Liver (tissue), 9 donors: ENCODE results near the gene WAC. TPM values are rescaled to one million over a fixed set of nuclear protein-coding genes. Genes with fewer than 3 reads are reported as not detected.

Source experiments
- DNase-seq: peaks from one replicate; pipeline ENCODE4 v3.0.0-alpha.2; 2017; ENCODE audit warnings: low spot score
- H3K27ac ChIP-seq, 2 donors: one replicate each; pipeline ENCODE4 v1.7.0; 2013; ENCODE audit warnings: inconsistent platforms in 2 of 2, low read length in 2 of 2, control low read depth in 1 of 2, low read depth in 1 of 2, mild to moderate bottlenecking in 1 of 2
- H3K27me3 ChIP-seq, 4 donors: one replicate each; pipeline versions ENCODE4 v1.6.1 to v1.7.0; 2013; ENCODE audit warnings: low read length in 3 of 4, inconsistent platforms in 1 of 4, mild to moderate bottlenecking in 1 of 4, moderate library complexity in 1 of 4; ENCODE audit not compliant: control insufficient read depth in 4 of 4, insufficient read depth in 4 of 4
- H3K36me3 ChIP-seq, 4 donors: one replicate each; pipeline versions ENCODE4 v1.6.1 to v1.7.0; 2013; ENCODE audit warnings: low read length in 3 of 4, mild to moderate bottlenecking in 3 of 4, low read depth in 1 of 4, moderate library complexity in 1 of 4; ENCODE audit not compliant: control insufficient read depth in 4 of 4, insufficient read depth in 3 of 4
- H3K4me1 ChIP-seq, 4 donors: one replicate each; pipeline versions ENCODE4 v1.6.1 to v1.7.0; 2013; ENCODE audit warnings: low read length in 3 of 4, mild to moderate bottlenecking in 3 of 4, moderate library complexity in 1 of 4; ENCODE audit not compliant: control insufficient read depth in 4 of 4, insufficient read depth in 4 of 4
- H3K4me3 ChIP-seq, 3 donors: one replicate each; pipeline versions ENCODE4 v1.6.1 to v1.7.0; 2013; ENCODE audit warnings: low read length in 3 of 3, control low read depth in 1 of 3, low read depth in 1 of 3, mild to moderate bottlenecking in 1 of 3
- H3K9ac ChIP-seq, 2 donors: one replicate each; pipeline ENCODE4 v1.7.0; 2013; ENCODE audit warnings: low read length in 2 of 2, mild to moderate bottlenecking in 2 of 2, moderate library complexity in 2 of 2, control low read depth in 1 of 2, low read depth in 1 of 2
- H3K9me3 ChIP-seq, 4 donors: one replicate each; pipeline versions ENCODE4 v1.6.1 to v1.7.0; 2013; ENCODE audit warnings: low read length in 3 of 4; ENCODE audit not compliant: control insufficient read depth in 4 of 4
- FOXA1 ChIP-seq: IDR thresholded peaks from 2 replicates; pipeline ENCODE4 v1.6.1; 2016; ENCODE audit warnings: antibody characterized with exemption
- FOXA2 ChIP-seq: IDR thresholded peaks from 2 replicates; pipeline ENCODE4 v1.6.1; 2016; ENCODE audit warnings: antibody characterized with exemption
- GABPA ChIP-seq, 2 donors: IDR thresholded peaks in 1 of 2; conservative IDR thresholded peaks in 1 of 2; 2 replicates each; pipeline ENCODE4 v1.6.1; 2016; ENCODE audit warnings: antibody characterized with exemption in 2 of 2, mild to moderate bottlenecking in 1 of 2, moderate library complexity in 1 of 2
- HNF4A ChIP-seq, 2 donors: conservative IDR thresholded peaks; 2 replicates each; pipeline ENCODE4 v1.6.1; 2016; ENCODE audit warnings: antibody characterized with exemption in 2 of 2, mild to moderate bottlenecking in 2 of 2
- HNF4G ChIP-seq: IDR thresholded peaks from 2 replicates; pipeline ENCODE4 v1.6.1; 2016; ENCODE audit warnings: antibody characterized with exemption
- JUND ChIP-seq, 2 donors: IDR thresholded peaks; 2 replicates each; pipeline ENCODE4 v1.6.1; 2016; ENCODE audit warnings: antibody characterized with exemption in 2 of 2
- NR2F2 ChIP-seq: IDR thresholded peaks from 2 replicates; pipeline ENCODE4 v1.6.1; 2016; ENCODE audit warnings: antibody characterized with exemption
- RAD21 ChIP-seq, 2 donors: IDR thresholded peaks; 2 replicates each; pipeline ENCODE4 v1.6.1; 2016; ENCODE audit warnings: antibody characterized with exemption in 2 of 2, mild to moderate bottlenecking in 2 of 2
- RXRA ChIP-seq, 2 donors: IDR thresholded peaks; 2 replicates each; pipeline ENCODE4 v1.6.1; 2017 to 2018; ENCODE audit warnings: antibody characterized with exemption in 2 of 2, mild to moderate bottlenecking in 1 of 2
- SP1 ChIP-seq: IDR thresholded peaks from 2 replicates; pipeline ENCODE4 v1.6.1; 2018; ENCODE audit warnings: antibody characterized with exemption, mild to moderate bottlenecking
- TAF1 ChIP-seq: conservative IDR thresholded peaks from 2 replicates; pipeline ENCODE4 v1.6.1; 2016; ENCODE audit warnings: antibody characterized with exemption, mild to moderate bottlenecking
- YY1 ChIP-seq: IDR thresholded peaks from 2 replicates; pipeline ENCODE4 v1.6.1; 2016; ENCODE audit warnings: antibody characterized with exemption, mild to moderate bottlenecking
- WGBS: extraction: QIAGEN DNeasy Blood & Tissue Kit; methylation state at CpG from one replicate; pipeline ENCODE4 v1.1.7; 2013; 5-methylcytosine and 5-hydroxymethylcytosine counted together
- polyA plus RNA-seq, 2 donors: library from polyadenylated mRNA; stranded (reverse) in 1 of 2; unstranded in 1 of 2; fragments of 200-250 nt in 1 of 2; fragments of >200 nt in 1 of 2; fragmentation: Nextera tagmentation in 1 of 2; extraction: Ambion mirVana in 1 of 2; gene quantifications; one replicate each; pipeline versions ENCODE4 v1.2.1 to v1.2.3, GENCODE V29; 2013 to 2015
- total RNA-seq, 2 donors: library from RNA; depleted of rRNA; stranded (reverse); fragments of >200 nt; gene quantifications; one replicate each; pipeline ENCODE4 v1.2.3, GENCODE V29; 2014
- TF ChIP-seq, protein P1 (sequence below): IDR thresholded peaks from 2 replicates; pipeline ENCODE4 v1.6.1; 2016; ENCODE audit warnings: antibody characterized with exemption
- TF ChIP-seq, protein P2 (sequence below): IDR thresholded peaks from 2 replicates; pipeline ENCODE4 v1.6.1; 2016; ENCODE audit warnings: antibody characterized with exemption
- TF ChIP-seq, protein P3 (sequence below): IDR thresholded peaks from 2 replicates; pipeline ENCODE4 v1.6.1; 2016; ENCODE audit warnings: antibody characterized with exemption
- TF ChIP-seq, protein P4 (sequence below): fragments of 150-350 bp; IDR thresholded peaks from 2 replicates; pipeline ENCODE4 v1.5.1; 2017; ENCODE audit warnings: improper control_type of control experiment, low read depth, low read length; ENCODE audit not compliant: missing input control
- TF ChIP-seq, protein P5 (sequence below): IDR thresholded peaks from 2 replicates; pipeline ENCODE4 v1.6.1; 2016; ENCODE audit warnings: antibody characterized with exemption, mild to moderate bottlenecking
- donor health status: healthy.
- donor health status: healthy.
- donor health status: healthy.
- donor health status: healthy.
- donor health status: healthy.

WAC gene
- total and polyA plus RNA-seq, 4 donors, result 20.2 to 48.7 (median 32.0) TPM

DNA sequence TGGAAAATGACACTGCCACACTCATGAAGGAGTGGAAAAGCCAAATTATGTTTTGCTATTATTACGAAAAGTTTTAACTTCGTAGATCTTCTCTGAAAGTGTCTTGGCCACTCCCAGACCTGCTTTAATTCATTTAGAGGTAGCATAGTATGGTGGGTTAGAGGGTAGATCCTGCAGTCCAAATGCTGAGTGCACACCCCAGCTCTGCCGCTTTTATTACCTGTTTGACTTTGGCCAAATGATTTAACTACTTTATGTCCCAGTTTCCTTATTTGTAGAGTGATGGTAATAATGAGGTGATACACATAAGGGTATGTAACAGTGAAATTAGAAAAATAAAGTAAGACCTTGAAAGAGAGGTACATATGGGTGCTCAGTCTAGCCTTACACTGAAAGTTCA lies 23.6 kb upstream of the WAC start:
- 88% methylated on average over 3 of the region's 3 CpGs for WGBS
- H3K9ac ChIP-seq, result no peak overlapping the region
- H3K27me3 ChIP-seq, result no peaks in the 10 kb centered on the region
- H3K4me3 ChIP-seq, result no peak overlapping the region
- H3K9me3 ChIP-seq, result no peaks in the 10 kb centered on the region
- TF ChIP-seq YY1 (no peak), SP1 (no peak), JUND (IDR thresholded peaks at IDR 0.05) (no peak), GABPA (IDR thresholded peaks at IDR 0.05 in 1 of 2, conservative IDR thresholded peaks at IDR 0.05 in 1 of 2) (no peak), RXRA (IDR thresholded peaks at IDR 0.05) (no peak), HNF4G (no peak), RAD21 (IDR thresholded peaks at IDR 0.05) (no peak), HNF4A (conservative IDR thresholded peaks at IDR 0.05) (no peak), FOXA1 (no peak), NR2F2 (no peak), TAF1 (no peak), FOXA2 (no peak)
- TF ChIP-seq, protein P1, sequence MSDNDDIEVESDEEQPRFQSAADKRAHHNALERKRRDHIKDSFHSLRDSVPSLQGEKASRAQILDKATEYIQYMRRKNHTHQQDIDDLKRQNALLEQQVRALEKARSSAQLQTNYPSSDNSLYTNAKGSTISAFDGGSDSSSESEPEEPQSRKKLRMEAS, result no peak
- TF ChIP-seq, protein P2, sequence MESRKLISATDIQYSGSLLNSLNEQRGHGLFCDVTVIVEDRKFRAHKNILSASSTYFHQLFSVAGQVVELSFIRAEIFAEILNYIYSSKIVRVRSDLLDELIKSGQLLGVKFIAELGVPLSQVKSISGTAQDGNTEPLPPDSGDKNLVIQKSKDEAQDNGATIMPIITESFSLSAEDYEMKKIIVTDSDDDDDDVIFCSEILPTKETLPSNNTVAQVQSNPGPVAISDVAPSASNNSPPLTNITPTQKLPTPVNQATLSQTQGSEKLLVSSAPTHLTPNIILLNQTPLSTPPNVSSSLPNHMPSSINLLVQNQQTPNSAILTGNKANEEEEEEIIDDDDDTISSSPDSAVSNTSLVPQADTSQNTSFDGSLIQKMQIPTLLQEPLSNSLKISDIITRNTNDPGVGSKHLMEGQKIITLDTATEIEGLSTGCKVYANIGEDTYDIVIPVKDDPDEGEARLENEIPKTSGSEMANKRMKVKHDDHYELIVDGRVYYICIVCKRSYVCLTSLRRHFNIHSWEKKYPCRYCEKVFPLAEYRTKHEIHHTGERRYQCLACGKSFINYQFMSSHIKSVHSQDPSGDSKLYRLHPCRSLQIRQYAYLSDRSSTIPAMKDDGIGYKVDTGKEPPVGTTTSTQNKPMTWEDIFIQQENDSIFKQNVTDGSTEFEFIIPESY, result no peak
- TF ChIP-seq, protein P3, sequence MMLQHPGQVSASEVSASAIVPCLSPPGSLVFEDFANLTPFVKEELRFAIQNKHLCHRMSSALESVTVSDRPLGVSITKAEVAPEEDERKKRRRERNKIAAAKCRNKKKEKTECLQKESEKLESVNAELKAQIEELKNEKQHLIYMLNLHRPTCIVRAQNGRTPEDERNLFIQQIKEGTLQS, result no peak
- TF ChIP-seq, protein P4, sequence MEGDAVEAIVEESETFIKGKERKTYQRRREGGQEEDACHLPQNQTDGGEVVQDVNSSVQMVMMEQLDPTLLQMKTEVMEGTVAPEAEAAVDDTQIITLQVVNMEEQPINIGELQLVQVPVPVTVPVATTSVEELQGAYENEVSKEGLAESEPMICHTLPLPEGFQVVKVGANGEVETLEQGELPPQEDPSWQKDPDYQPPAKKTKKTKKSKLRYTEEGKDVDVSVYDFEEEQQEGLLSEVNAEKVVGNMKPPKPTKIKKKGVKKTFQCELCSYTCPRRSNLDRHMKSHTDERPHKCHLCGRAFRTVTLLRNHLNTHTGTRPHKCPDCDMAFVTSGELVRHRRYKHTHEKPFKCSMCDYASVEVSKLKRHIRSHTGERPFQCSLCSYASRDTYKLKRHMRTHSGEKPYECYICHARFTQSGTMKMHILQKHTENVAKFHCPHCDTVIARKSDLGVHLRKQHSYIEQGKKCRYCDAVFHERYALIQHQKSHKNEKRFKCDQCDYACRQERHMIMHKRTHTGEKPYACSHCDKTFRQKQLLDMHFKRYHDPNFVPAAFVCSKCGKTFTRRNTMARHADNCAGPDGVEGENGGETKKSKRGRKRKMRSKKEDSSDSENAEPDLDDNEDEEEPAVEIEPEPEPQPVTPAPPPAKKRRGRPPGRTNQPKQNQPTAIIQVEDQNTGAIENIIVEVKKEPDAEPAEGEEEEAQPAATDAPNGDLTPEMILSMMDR, result no peak
- TF ChIP-seq, protein P5, sequence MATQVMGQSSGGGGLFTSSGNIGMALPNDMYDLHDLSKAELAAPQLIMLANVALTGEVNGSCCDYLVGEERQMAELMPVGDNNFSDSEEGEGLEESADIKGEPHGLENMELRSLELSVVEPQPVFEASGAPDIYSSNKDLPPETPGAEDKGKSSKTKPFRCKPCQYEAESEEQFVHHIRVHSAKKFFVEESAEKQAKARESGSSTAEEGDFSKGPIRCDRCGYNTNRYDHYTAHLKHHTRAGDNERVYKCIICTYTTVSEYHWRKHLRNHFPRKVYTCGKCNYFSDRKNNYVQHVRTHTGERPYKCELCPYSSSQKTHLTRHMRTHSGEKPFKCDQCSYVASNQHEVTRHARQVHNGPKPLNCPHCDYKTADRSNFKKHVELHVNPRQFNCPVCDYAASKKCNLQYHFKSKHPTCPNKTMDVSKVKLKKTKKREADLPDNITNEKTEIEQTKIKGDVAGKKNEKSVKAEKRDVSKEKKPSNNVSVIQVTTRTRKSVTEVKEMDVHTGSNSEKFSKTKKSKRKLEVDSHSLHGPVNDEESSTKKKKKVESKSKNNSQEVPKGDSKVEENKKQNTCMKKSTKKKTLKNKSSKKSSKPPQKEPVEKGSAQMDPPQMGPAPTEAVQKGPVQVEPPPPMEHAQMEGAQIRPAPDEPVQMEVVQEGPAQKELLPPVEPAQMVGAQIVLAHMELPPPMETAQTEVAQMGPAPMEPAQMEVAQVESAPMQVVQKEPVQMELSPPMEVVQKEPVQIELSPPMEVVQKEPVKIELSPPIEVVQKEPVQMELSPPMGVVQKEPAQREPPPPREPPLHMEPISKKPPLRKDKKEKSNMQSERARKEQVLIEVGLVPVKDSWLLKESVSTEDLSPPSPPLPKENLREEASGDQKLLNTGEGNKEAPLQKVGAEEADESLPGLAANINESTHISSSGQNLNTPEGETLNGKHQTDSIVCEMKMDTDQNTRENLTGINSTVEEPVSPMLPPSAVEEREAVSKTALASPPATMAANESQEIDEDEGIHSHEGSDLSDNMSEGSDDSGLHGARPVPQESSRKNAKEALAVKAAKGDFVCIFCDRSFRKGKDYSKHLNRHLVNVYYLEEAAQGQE, result no peak
- no peak overlapping the region for H3K27ac ChIP-seq
- no peaks in the 10 kb centered on the region for H3K36me3 ChIP-seq
- no peaks in the 10 kb centered on the region for H3K4me1 ChIP-seq
- DNase-seq, result no peak

DNA sequence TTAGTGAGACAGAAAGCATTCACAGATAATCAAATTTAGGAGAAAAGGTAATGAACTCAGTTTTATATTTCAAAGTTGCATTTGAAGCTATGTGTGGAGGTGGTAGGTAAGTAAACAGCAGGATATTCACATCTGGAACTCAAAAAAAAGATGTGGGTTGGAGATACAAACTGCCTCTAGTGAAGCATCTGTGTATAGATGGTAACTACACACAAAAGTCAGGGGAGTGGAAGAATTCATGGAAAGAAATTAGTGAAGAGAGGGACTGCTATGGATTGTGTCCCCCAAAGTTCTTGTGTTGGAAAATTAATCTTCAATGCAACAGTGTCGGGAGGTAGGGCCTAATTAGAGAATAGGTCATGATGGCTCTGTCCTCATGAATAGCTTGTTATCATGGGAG lies 18.3 kb upstream of the WAC start:
- Histone ChIP-seq H3K9me3 (no peaks in the 10 kb centered on the region), H3K4me1 (no peaks in the 10 kb centered on the region), H3K36me3 (no peaks in the 10 kb centered on the region), H3K27ac (no peak overlapping the region), H3K4me3 (no peak overlapping the region), H3K27me3 (no peaks in the 10 kb centered on the region), H3K9ac (no peak overlapping the region)
- WGBS, result 96% methylated on average over 1 of the region's 1 CpG
- DNase-seq, result no peak
- no peak for TF ChIP-seq FOXA1
- TF ChIP-seq, protein P4, result no peak
- no peak for TF ChIP-seq FOXA2
